Uterus (tissue), 4 donors: ENCODE results near the gene VPS26C. TPM values are rescaled to one million over a fixed set of nuclear protein-coding genes. Genes with fewer than 3 reads are reported as not detected.

Experiments
- DNase-seq, 2 donors: peaks; one replicate each; pipeline ENCODE4 v3.0.0-alpha.2; 2019 to 2020
- H3K27ac ChIP-seq, 2 donors: fragments of 200-600 bp; sonication (generic); 1 replicate in 1 of 2; 2 replicates in 1 of 2; pipeline ENCODE4 v1.5.1; 2016 to 2018
- H3K27me3 ChIP-seq, 2 donors: fragments of 200-600 bp; sonication (generic); one replicate each; pipeline ENCODE4 v1.5.1; 2018 to 2019; ENCODE audit warnings: control low read depth in 1 of 2
- H3K36me3 ChIP-seq, 2 donors: fragments of 200-600 bp; sonication (generic); one replicate each; pipeline ENCODE4 v1.5.1; 2019; ENCODE audit warnings: control low read depth in 1 of 2
- H3K4me1 ChIP-seq, 2 donors: fragments of 200-600 bp; sonication (generic); one replicate each; pipeline ENCODE4 v1.5.1; 2018 to 2019; ENCODE audit warnings: control low read depth in 1 of 2
- H3K4me3 ChIP-seq, 2 donors: fragments of 200-600 bp; sonication (generic); 1 replicate in 1 of 2; 2 replicates in 1 of 2; pipeline ENCODE4 v1.5.1; 2018 to 2019; ENCODE audit warnings: mild to moderate bottlenecking in 1 of 2
- H3K9me3 ChIP-seq, 2 donors: fragments of 200-600 bp; sonication (generic); one replicate each; pipeline ENCODE4 v1.5.1; 2019; ENCODE audit warnings: control low read depth in 1 of 2
- POLR2A ChIP-seq, 2 donors: fragments of 450-650 bp; IDR thresholded peaks; one replicate each; pipeline ENCODE4 v1.6.1; 2016; ENCODE audit warnings: antibody characterized with exemption in 2 of 2, mild to moderate bottlenecking in 1 of 2, moderate library complexity in 1 of 2
- intact Hi-C: fragments of 100-400 bp; cut with DNase I; formaldehyde crosslinking; loops from one replicate; pipeline ENCODE4 v1.15.1; 2023; ENCODE audit warnings: low total_unique reads
- total RNA-seq, 4 donors: library from RNA; depleted of rRNA in 3 of 4; stranded (reverse); fragments of >200 nt in 3 of 4; gene quantifications; one replicate each; pipeline versions ENCODE4 v1.1.0 to v1.2.4, GENCODE V29; 2014 to 2023
- TF ChIP-seq, protein P1 (sequence below), 4 experiments: fragments of 200-600 bp in 2 of 4; fragments of 450-650 bp in 2 of 4; sonication (generic) in 2 of 4; IDR thresholded peaks; one replicate each; pipeline ENCODE4 v1.5.1; 2016 to 2019; ENCODE audit warnings: antibody characterized with exemption in 4 of 4, mild to moderate bottlenecking in 2 of 4, moderate library complexity in 1 of 4
- donor health status: DM: yes; HTN: yes; CAD: no.

The VPS26C gene
- total RNA-seq, 4 donors from 2014 or later = 44.8 to 179 (median 56.0) TPM

DNA sequence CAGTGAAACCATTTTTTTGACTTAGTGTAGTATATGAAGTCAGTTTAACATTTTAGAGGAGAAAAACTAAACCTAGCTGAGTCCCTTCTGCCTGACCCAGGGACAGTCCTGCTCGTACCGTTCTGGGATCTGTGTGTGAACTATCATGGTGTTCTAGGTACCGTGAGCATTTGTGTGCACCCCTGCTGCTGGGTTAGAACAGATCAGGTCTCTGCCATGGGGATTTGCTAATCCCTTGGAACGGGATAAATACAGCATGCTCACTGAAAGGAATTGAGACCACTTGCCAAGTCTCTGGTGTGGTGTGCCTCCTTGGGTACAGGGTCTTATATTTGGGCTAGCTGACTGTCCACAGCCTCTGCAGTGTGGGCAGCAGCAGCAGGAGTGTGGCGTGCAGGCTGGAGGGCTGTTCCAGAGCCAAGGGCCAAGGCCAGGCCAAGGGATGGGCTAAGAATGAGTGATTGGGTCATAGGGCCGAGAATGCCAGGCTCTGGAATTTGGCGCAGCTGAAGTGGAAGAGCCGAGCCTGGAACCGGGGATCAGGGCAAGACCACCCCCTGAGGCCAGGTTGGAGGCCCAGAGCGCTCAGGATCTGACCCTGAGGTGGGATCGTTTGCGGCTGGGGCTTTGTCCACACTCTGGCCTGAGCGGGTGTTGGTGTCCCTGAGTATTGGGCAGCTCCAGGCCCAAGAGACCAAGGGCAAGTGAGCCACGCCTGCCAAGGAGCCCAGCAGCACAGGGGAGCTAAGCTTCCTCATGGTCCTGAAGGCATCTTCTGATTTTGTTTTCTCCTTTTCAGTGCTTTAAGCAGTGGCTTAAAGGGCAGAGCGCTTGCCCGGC lies 66.3 kb downstream of the VPS26C start:
- no peaks in the 10 kb centered on the region for H3K27me3 ChIP-seq
- H3K4me1 ChIP-seq = no peaks in the 10 kb centered on the region
- H3K27ac ChIP-seq = no peak overlapping the region
- DNase-seq = no peak
- no peaks in the 10 kb centered on the region for H3K9me3 ChIP-seq
- intact Hi-C loops = no loop called here
- TF ChIP-seq, protein P1, sequence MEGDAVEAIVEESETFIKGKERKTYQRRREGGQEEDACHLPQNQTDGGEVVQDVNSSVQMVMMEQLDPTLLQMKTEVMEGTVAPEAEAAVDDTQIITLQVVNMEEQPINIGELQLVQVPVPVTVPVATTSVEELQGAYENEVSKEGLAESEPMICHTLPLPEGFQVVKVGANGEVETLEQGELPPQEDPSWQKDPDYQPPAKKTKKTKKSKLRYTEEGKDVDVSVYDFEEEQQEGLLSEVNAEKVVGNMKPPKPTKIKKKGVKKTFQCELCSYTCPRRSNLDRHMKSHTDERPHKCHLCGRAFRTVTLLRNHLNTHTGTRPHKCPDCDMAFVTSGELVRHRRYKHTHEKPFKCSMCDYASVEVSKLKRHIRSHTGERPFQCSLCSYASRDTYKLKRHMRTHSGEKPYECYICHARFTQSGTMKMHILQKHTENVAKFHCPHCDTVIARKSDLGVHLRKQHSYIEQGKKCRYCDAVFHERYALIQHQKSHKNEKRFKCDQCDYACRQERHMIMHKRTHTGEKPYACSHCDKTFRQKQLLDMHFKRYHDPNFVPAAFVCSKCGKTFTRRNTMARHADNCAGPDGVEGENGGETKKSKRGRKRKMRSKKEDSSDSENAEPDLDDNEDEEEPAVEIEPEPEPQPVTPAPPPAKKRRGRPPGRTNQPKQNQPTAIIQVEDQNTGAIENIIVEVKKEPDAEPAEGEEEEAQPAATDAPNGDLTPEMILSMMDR (IDR thresholded peaks at IDR 0.05) = no peak
- no peak for TF ChIP-seq POLR2A (IDR thresholded peaks at IDR 0.05)
- no peak overlapping the region for H3K4me3 ChIP-seq
- no peaks in the 10 kb centered on the region for H3K36me3 ChIP-seq

DNA sequence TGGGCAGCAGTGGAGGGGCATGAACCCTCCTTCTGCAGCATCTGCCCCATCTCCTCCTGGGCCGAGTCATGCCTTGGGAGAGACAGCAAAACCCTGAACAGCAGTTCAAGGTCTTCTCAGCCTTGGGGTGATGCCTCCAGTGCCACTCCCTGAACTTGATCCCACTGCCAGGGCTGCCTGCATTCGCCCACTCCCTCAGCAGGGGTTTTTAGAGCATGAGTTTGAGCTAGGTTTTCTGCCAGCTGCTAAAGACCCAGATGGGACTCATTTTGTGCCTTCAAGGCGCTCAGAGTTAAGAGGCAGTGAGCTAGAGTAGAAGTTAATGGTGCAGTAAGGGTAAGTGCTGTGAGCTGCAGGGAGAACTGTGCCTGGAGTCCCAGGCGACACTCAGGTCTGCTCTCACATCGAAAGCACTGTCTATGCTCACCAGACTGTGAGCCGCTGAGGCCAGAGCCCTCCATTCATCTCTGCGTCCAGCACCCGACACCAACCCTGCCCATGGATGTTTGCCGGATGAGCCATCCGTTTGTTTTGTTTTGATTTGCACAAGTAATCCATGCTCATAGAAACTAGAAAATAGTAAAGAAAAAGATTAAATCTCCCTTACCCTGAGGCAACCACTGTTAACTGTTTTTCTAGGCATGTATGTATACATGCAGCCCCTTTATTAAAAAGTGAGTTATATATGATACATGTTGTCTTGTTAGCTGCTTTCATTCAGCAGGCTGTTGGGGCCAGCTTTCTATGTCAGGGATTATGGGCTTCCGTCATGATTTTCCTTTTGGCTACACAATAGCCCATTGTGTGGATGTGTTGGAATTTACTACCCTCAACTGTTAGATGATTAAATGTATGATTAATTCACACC lies 67.8 kb downstream of the VPS26C start:
- Histone ChIP-seq H3K27ac (no peak overlapping the region), H3K4me1 (no peaks in the 10 kb centered on the region), H3K27me3 (no peaks in the 10 kb centered on the region), H3K9me3 (no peaks in the 10 kb centered on the region), H3K36me3 (no peaks in the 10 kb centered on the region), H3K4me3 (no peak overlapping the region)
- no peak for DNase-seq
- intact Hi-C loops = no loop called here
- TF ChIP-seq, protein P1 (IDR thresholded peaks at IDR 0.05) = no peak
- TF ChIP-seq POLR2A (IDR thresholded peaks at IDR 0.05) = no peak

DNA sequence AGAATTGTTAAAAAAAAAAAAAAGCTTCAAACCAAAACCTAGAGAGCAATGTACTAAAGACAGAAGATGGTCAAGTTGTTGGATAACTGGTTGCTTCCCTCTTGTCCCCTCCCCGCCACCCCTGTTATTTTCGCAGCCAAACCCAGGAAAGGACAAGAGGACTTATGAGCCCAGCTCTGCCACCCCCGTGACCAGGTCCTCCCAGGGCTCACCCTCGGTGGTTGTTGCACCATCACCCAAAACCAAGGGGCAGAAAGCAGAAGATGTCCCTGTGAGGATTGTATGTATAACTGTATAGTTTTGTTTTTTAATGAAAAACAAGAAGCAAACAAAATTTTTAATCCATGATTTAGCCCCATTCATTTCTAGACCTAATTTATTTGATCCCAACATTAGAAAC lies 69.4 kb downstream of the VPS26C start:
- Histone ChIP-seq H3K36me3 (no peaks in the 10 kb centered on the region), H3K9me3 (no peaks in the 10 kb centered on the region), H3K4me1 (no peaks in the 10 kb centered on the region), H3K27ac (no peak overlapping the region), H3K4me3 (no peak overlapping the region), H3K27me3 (no peaks in the 10 kb centered on the region)
- TF ChIP-seq, protein P1 (IDR thresholded peaks at IDR 0.05) = no peak
- TF ChIP-seq POLR2A (IDR thresholded peaks at IDR 0.05) = no peak
- intact Hi-C loops = no loop called here
- no peak for DNase-seq

DNA sequence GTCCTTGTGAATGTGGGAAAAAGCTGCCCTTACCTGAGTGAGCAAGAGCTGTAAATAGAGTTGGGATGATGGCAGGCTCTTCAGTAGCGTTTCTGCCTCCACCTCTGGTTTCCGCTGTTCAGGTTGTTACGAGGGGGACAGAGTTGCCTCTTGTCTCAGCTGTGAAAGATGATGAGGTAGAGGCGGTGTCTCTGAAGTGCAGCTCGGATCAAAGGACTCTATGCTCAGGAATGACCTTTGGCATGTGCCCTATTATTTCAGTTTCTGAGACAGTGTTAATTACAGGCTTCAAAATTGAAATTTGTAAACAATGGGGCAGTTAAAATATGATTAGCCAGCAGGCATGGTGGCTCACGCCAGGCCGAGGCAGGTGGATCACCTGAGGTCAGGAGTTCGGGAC lies 70.3 kb downstream of the VPS26C start:
- Histone ChIP-seq H3K27ac (no peak overlapping the region), H3K27me3 (no peaks in the 10 kb centered on the region), H3K9me3 (no peaks in the 10 kb centered on the region), H3K4me1 (no peaks in the 10 kb centered on the region), H3K4me3 (no peak overlapping the region), H3K36me3 (no peaks in the 10 kb centered on the region)
- intact Hi-C loops = no loop called here
- TF ChIP-seq, protein P1 (IDR thresholded peaks at IDR 0.05) = no peak
- no peak for TF ChIP-seq POLR2A (IDR thresholded peaks at IDR 0.05)
- DNase-seq = no peak

DNA sequence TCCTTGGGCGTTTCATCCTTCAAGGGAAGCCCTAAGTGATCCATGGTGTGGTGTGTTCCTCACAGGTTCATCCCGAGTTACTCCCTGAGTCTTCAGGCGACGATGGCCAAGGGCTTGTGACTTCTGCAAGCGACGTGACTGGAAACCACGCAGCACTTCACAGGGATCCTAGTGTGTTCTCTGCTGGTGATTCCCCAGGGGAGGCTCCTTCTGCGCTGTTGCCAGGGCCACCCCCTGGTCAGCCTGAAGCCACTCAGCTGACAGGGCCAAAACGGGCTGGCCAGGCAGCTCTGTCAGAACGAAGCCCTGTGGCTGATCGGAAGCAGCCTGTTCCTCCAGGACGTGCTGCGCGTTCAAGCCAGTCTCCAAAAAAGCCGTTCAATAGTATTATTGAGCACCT lies 71.5 kb downstream of the VPS26C start:
- intact Hi-C loops = no loop called here
- Histone ChIP-seq H3K4me1 (no peaks in the 10 kb centered on the region), H3K9me3 (no peaks in the 10 kb centered on the region), H3K4me3 (no peak overlapping the region), H3K27ac (no peak overlapping the region), H3K27me3 (no peaks in the 10 kb centered on the region), H3K36me3 (no peaks in the 10 kb centered on the region)
- TF ChIP-seq, protein P1 (IDR thresholded peaks at IDR 0.05) = no peak
- TF ChIP-seq POLR2A (IDR thresholded peaks at IDR 0.05) = no peak
- no peak for DNase-seq
